Astrocyte (in vitro differentiated cells and primary cell): ENCODE results near the gene TMCO1. TPM values are rescaled to one million over a fixed set of nuclear protein-coding genes. Genes with fewer than 3 reads are reported as not detected.

Source experiments
- DNase-seq: peaks from one replicate; pipeline ENCODE4 v3.0.0-alpha.2; 2010; ENCODE audit warnings: low read depth
- FAIRE-seq: peaks from 2 replicates; lab custom pipeline; 2011; peaks lifted over from hg19 to GRCh38; lab: Jason Lieb, UNC
- H2AFZ ChIP-seq: 2 replicates; pipeline ENCODE4 v1.6.0; 2012; ENCODE audit warnings: low read depth, low read length, inconsistent platforms
- H3K27ac ChIP-seq: 2 replicates; pipeline ENCODE4 v1.5.1; 2011; ENCODE audit warnings: low read depth, low read length, inconsistent platforms
- H3K27me3 ChIP-seq: 2 replicates; pipeline ENCODE4 v1.6.0; 2011; ENCODE audit warnings: low read length, inconsistent platforms; ENCODE audit not compliant: insufficient read depth
- H3K36me3 ChIP-seq: 2 replicates; pipeline ENCODE4 v1.5.1; 2011; ENCODE audit warnings: low read length, inconsistent platforms; ENCODE audit not compliant: insufficient read depth
- H3K4me1 ChIP-seq: 2 replicates; pipeline ENCODE4 v1.5.1; 2011; ENCODE audit warnings: low read length, inconsistent platforms; ENCODE audit not compliant: insufficient read depth
- H3K4me2 ChIP-seq: 2 replicates; pipeline ENCODE4 v1.6.0; 2012; ENCODE audit warnings: low read length, inconsistent platforms
- H3K4me3 ChIP-seq: 2 replicates; pipeline ENCODE4 v1.5.1; 2011; ENCODE audit warnings: low read depth, mild to moderate bottlenecking, low read length, inconsistent platforms; ENCODE audit not compliant: insufficient read depth
- H3K79me2 ChIP-seq: 2 replicates; pipeline ENCODE4 v1.6.0; 2012; ENCODE audit warnings: mild to moderate bottlenecking, low read length, inconsistent platforms; ENCODE audit not compliant: insufficient read depth
- H3K9ac ChIP-seq: 2 replicates; pipeline ENCODE4 v1.6.0; 2012; ENCODE audit warnings: mild to moderate bottlenecking, low read length, inconsistent platforms
- H3K9me3 ChIP-seq: 2 replicates; pipeline ENCODE4 v1.5.1; 2012; ENCODE audit warnings: low read depth, mild to moderate bottlenecking, low read length, inconsistent platforms; ENCODE audit not compliant: insufficient read depth
- H4K20me1 ChIP-seq: 2 replicates; pipeline ENCODE4 v1.6.0; 2012; ENCODE audit warnings: low read length, inconsistent platforms; ENCODE audit not compliant: insufficient read depth
- H3K27ac Mint-ChIP-seq: one replicate; pipeline ENCODE4 v1.8.0; 2021; ENCODE audit warnings: mild to moderate bottlenecking, mixed read lengths; ENCODE audit not compliant: unreplicated experiment
- H3K27me3 Mint-ChIP-seq: one replicate; pipeline ENCODE4 v1.8.0; 2021; ENCODE audit warnings: low read depth, mixed read lengths; ENCODE audit not compliant: unreplicated experiment
- H3K36me3 Mint-ChIP-seq: one replicate; pipeline ENCODE4 v1.8.0; 2021; ENCODE audit warnings: low read depth, mixed read lengths; ENCODE audit not compliant: unreplicated experiment
- H3K4me1 Mint-ChIP-seq: one replicate; pipeline ENCODE4 v1.8.0; 2021; ENCODE audit warnings: low read depth, mixed read lengths; ENCODE audit not compliant: unreplicated experiment
- H3K4me3 Mint-ChIP-seq: one replicate; pipeline ENCODE4 v1.8.0; 2021; ENCODE audit warnings: mild to moderate bottlenecking, moderate library complexity, mixed read lengths; ENCODE audit not compliant: unreplicated experiment
- H3K9me3 Mint-ChIP-seq: one replicate; pipeline ENCODE4 v1.8.0; 2021; ENCODE audit warnings: mild to moderate bottlenecking, mixed read lengths; ENCODE audit not compliant: unreplicated experiment
- CTCF ChIP-seq: IDR thresholded peaks from 2 replicates; pipeline ENCODE4 v1.5.1; 2011; ENCODE audit warnings: low read depth, mild to moderate bottlenecking, inconsistent platforms, low read length, moderate library complexity; ENCODE audit not compliant: insufficient read depth
- EZH2 ChIP-seq: IDR thresholded peaks from 2 replicates; pipeline ENCODE4 v1.6.1; 2012; ENCODE audit warnings: mild to moderate bottlenecking, low read length, inconsistent platforms; ENCODE audit not compliant: insufficient read depth
- total RNA-seq: library from RNA; stranded (reverse); gene quantifications from 2 replicates; pipeline ENCODE4 v1.2.1, GENCODE V29; 2021

The TMCO1 gene
- total RNA-seq, 1 donor from 2014 or later: 135 TPM

GRCh38 chr1:165712764-165713163 is 55.9 kb downstream of the TMCO1 start:
- no peak for FAIRE-seq
- no peak for DNase-seq
- no peak overlapping the region for H3K9ac ChIP-seq
- no peak overlapping the region for H2AFZ ChIP-seq
- no peaks in the 10 kb centered on the region for H3K27me3 ChIP-seq
- H3K27ac Mint-ChIP-seq: no peak overlapping the region
- TF ChIP-seq EZH2 (no peak), CTCF (no peak)
- no peaks in the 10 kb centered on the region for H3K36me3 Mint-ChIP-seq
- H3K4me3 ChIP-seq: no peak overlapping the region
- no peaks in the 10 kb centered on the region for H3K79me2 ChIP-seq
- H3K27ac ChIP-seq: no peak overlapping the region
- no peak overlapping the region for H3K4me3 Mint-ChIP-seq
- H4K20me1 ChIP-seq: no peaks in the 10 kb centered on the region
- H3K4me1 ChIP-seq: no peaks in the 10 kb centered on the region
- peaks cover 2% of the 10 kb centered on the region for H3K9me3 Mint-ChIP-seq
- H3K4me1 Mint-ChIP-seq: no peaks in the 10 kb centered on the region
- H3K27me3 Mint-ChIP-seq: peaks cover 23% of the 10 kb centered on the region
- no peak overlapping the region for H3K4me2 ChIP-seq
- no peaks in the 10 kb centered on the region for H3K9me3 ChIP-seq
- H3K36me3 ChIP-seq: no peaks in the 10 kb centered on the region

- H3K4me3 Mint-ChIP-seq: no peak overlapping the region
- no peak for FAIRE-seq
- H3K4me1 ChIP-seq: no peaks in the 10 kb centered on the region
These were observed 60.5 kb downstream of the TMCO1 start for GRCh38 chr1:165707984-165708706.

More at GRCh38 chr1:165707984-165708706, 60.5 kb downstream of the TMCO1 start:
- no peaks in the 10 kb centered on the region for H3K9me3 ChIP-seq
- H2AFZ ChIP-seq: no peak overlapping the region
- no peak for DNase-seq
- H3K79me2 ChIP-seq: no peaks in the 10 kb centered on the region
- no peaks in the 10 kb centered on the region for H4K20me1 ChIP-seq
- no peaks in the 10 kb centered on the region for H3K9me3 Mint-ChIP-seq
- no peaks in the 10 kb centered on the region for H3K36me3 Mint-ChIP-seq
- H3K4me1 Mint-ChIP-seq: no peaks in the 10 kb centered on the region
- no peak overlapping the region for H3K27ac ChIP-seq
- H3K36me3 ChIP-seq: no peaks in the 10 kb centered on the region
- no peak overlapping the region for H3K4me2 ChIP-seq
- no peak overlapping the region for H3K4me3 ChIP-seq
- H3K27me3 Mint-ChIP-seq: peaks cover 25% of the 10 kb centered on the region
- no peak overlapping the region for H3K9ac ChIP-seq
- TF ChIP-seq EZH2 (no peak), CTCF (no peak)
- H3K27ac Mint-ChIP-seq: no peak overlapping the region
- peaks cover 3% of the 10 kb centered on the region for H3K27me3 ChIP-seq
